Smooth muscle cell (in vitro differentiated cells): ENCODE data around the gene C1orf174. TPM values are rescaled to one million over a fixed set of nuclear protein-coding genes. Genes with fewer than 3 reads are reported as not detected.

ENCODE experiments used
- DNase-seq: peaks from one replicate; lab custom pipeline; 2025; ENCODE audit not compliant: unreplicated experiment; lab: John Stamatoyannopoulos, UW
- H2AFZ ChIP-seq: fragments of 200-600 bp; sonication (generic); 2 replicates; pipeline ENCODE4 v1.6.0; 2016; ENCODE audit warnings: antibody characterized with exemption, low read depth, mild to moderate bottlenecking
- H3F3A ChIP-seq: fragments of 200-600 bp; sonication (generic); 2 replicates; pipeline ENCODE4 v1.6.0; 2017; ENCODE audit warnings: antibody characterized with exemption, low read depth
- H3K27ac ChIP-seq: fragments of 200-600 bp; sonication (generic); 2 replicates; pipeline ENCODE4 v1.5.1; 2016; ENCODE audit warnings: low read depth, mild to moderate bottlenecking
- H3K27me3 ChIP-seq: fragments of 200-600 bp; sonication (generic); 2 replicates; pipeline ENCODE4 v1.6.1; 2016; ENCODE audit warnings: low read depth, mild to moderate bottlenecking
- H3K36me3 ChIP-seq: fragments of 200-600 bp; sonication (generic); 2 replicates; pipeline ENCODE4 v1.5.1; 2016; ENCODE audit warnings: low read depth
- H3K4me1 ChIP-seq: fragments of 200-600 bp; sonication (generic); 2 replicates; pipeline ENCODE4 v1.5.1; 2016; ENCODE audit warnings: low read depth
- H3K4me2 ChIP-seq: fragments of 200-600 bp; sonication (generic); 2 replicates; pipeline ENCODE4 v1.6.0; 2016; ENCODE audit warnings: mild to moderate bottlenecking
- H3K4me3 ChIP-seq: fragments of 200-600 bp; sonication (generic); 2 replicates; pipeline ENCODE4 v1.5.1; 2016; ENCODE audit warnings: mild to moderate bottlenecking
- H3K79me2 ChIP-seq: fragments of 200-600 bp; sonication (generic); 2 replicates; pipeline ENCODE4 v1.6.0; 2016; ENCODE audit warnings: low read depth, mild to moderate bottlenecking
- H3K9ac ChIP-seq: fragments of 200-600 bp; sonication (generic); 2 replicates; pipeline ENCODE4 v1.6.0; 2016; ENCODE audit warnings: low read depth
- H3K9me3 ChIP-seq: fragments of 200-600 bp; sonication (generic); replicated peaks from 2 replicates; pipeline ENCODE4 v1.5.1; 2016; ENCODE audit warnings: low read depth
- H4K20me1 ChIP-seq: fragments of 200-600 bp; sonication (generic); 2 replicates; pipeline ENCODE4 v1.6.0; 2016; ENCODE audit warnings: low read depth
- WGBS: methylation state at CpG from one replicate; pipeline ENCODE4 v1.1.7; 2016; ENCODE audit warnings: low lambda C conversion rate; 5-methylcytosine and 5-hydroxymethylcytosine counted together
- polyA plus RNA-seq: library from polyadenylated mRNA; unstranded; fragments of >200 nt; fragmentation: Nextera tagmentation; extraction: Ambion mirVana; gene quantifications from 2 replicates; pipeline ENCODE4 v1.2.1, GENCODE V29; 2016
- total RNA-seq: library from RNA; depleted of rRNA; stranded (reverse); fragments of >200 nt; gene quantifications from 2 replicates; pipeline ENCODE4 v1.2.3, GENCODE V29; 2014
- TF ChIP-seq, protein P1 (sequence below): fragments of 200-600 bp; sonication (generic); IDR thresholded peaks from 2 replicates; pipeline ENCODE4 v1.5.1; 2017; ENCODE audit warnings: borderline replicate concordance, mild to moderate bottlenecking, antibody characterized with exemption; ENCODE audit not compliant: insufficient read depth, poor library complexity, severe bottlenecking

Gene C1orf174
- total and polyA plus RNA-seq, 2 experiments from 2014 or later = 26.0 to 32.5 TPM

DNA sequence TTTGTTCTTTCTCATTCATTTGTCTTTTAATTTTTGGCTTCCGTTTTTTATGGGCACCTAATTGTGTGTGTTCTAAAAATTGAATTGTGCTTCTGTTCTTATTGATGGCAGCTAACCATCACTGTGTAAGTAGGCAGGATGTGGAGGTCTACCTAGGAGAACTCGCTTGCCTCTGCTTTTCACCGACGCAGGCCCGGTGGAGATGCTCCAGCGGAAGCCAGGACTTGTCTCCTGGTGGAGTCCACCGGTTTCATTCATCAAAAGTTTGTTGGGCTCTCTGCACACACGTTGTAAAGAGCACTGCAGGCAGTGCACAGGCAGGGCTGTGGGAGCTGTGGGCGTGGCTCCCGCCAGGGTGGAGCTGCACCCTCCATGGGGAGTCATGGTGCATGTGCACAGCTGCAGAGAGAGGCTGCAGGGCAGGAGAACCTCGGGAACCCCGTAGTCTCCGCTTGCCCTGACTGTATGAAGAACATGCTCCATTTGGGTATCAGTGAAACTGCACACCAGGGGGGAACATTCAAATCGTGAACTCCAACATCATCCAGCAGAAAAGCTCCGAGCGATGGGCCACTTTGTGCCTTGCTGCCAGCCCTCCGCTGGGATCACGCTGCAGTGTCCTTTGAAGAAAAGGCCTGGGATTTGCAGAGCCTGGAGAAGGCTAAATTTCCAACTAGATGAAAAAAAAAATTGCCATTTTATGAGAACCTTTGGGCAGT is 6.0 kb upstream of the C1orf174 start:
- H3K27me3 ChIP-seq = no peaks in the 10 kb centered on the region
- no peaks in the 10 kb centered on the region for H3K4me1 ChIP-seq
- no peaks in the 10 kb centered on the region for H3K9me3 ChIP-seq
- no peak overlapping the region for H3K4me2 ChIP-seq
- no peaks in the 10 kb centered on the region for H4K20me1 ChIP-seq
- DNase-seq = no peak
- H3K36me3 ChIP-seq = no peaks in the 10 kb centered on the region
- H3K9ac ChIP-seq = no peak overlapping the region
- no peak overlapping the region for H3K27ac ChIP-seq
- WGBS = 91% methylated on average over 18 of the region's 18 CpGs
- H3K79me2 ChIP-seq = no peaks in the 10 kb centered on the region
- no peaks in the 10 kb centered on the region for H3F3A ChIP-seq
- TF ChIP-seq, protein P1, sequence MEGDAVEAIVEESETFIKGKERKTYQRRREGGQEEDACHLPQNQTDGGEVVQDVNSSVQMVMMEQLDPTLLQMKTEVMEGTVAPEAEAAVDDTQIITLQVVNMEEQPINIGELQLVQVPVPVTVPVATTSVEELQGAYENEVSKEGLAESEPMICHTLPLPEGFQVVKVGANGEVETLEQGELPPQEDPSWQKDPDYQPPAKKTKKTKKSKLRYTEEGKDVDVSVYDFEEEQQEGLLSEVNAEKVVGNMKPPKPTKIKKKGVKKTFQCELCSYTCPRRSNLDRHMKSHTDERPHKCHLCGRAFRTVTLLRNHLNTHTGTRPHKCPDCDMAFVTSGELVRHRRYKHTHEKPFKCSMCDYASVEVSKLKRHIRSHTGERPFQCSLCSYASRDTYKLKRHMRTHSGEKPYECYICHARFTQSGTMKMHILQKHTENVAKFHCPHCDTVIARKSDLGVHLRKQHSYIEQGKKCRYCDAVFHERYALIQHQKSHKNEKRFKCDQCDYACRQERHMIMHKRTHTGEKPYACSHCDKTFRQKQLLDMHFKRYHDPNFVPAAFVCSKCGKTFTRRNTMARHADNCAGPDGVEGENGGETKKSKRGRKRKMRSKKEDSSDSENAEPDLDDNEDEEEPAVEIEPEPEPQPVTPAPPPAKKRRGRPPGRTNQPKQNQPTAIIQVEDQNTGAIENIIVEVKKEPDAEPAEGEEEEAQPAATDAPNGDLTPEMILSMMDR = no peak
- H3K4me3 ChIP-seq = no peak overlapping the region
- no peak overlapping the region for H2AFZ ChIP-seq

DNA sequence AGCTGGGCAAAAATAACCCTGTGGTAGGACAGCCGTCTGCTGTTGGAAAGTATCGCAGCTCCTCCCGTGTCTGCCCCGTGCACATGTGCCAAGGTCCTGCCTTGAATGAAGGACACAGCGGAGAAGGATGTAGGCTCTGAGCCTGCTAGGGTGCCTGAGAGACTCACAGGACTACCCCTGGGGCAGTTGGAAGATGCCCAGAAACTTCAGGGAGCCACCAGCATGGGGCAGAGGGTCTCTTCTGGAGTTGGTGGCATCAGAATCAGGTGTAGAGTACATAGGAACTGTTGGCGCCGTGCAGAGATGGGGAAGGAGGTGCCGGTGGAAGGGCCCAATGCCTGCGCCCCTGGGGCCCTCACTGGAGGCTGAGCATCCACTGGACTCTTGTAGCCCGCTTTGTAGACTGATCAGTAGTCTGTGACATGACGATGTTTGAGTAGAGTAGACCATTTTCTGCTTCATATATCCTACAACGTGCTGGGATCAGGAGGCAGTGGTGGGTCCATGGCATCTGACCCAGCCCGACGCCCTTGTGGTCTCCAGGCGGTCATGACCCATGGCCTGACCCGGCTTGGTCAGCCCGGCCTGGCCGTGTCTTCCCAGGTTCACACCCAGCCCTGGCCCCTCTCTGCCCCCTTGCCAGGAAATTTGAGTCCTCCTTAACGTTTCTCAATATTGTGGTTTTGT is 5.3 kb upstream of the C1orf174 start:
- H3K4me1 ChIP-seq = no peaks in the 10 kb centered on the region
- no peaks in the 10 kb centered on the region for H3K9me3 ChIP-seq
- no peak overlapping the region for H2AFZ ChIP-seq
- no peaks in the 10 kb centered on the region for H3K79me2 ChIP-seq
- H3F3A ChIP-seq = no peaks in the 10 kb centered on the region
- H3K4me2 ChIP-seq = no peak overlapping the region
- H3K9ac ChIP-seq = no peak overlapping the region
- WGBS = 97% methylated on average over 19 of the region's 19 CpGs
- TF ChIP-seq, protein P1 = no peak
- H3K4me3 ChIP-seq = no peak overlapping the region
- H3K27ac ChIP-seq = no peak overlapping the region
- no peak for DNase-seq
- H3K27me3 ChIP-seq = no peaks in the 10 kb centered on the region
- no peaks in the 10 kb centered on the region for H4K20me1 ChIP-seq
- no peaks in the 10 kb centered on the region for H3K36me3 ChIP-seq

- Histone ChIP-seq H4K20me1 (no peaks in the 10 kb centered on the region), H3K4me3 (no peak overlapping the region), H3K27ac (no peak overlapping the region), H3K4me2 (no peak overlapping the region), H3K79me2 (peaks cover 2% of the 10 kb centered on the region), H3K36me3 (no peaks in the 10 kb centered on the region), H2AFZ (no peak overlapping the region), H3K9ac (no peak overlapping the region), H3K4me1 (no peaks in the 10 kb centered on the region), H3K9me3 (no peaks in the 10 kb centered on the region), H3K27me3 (no peaks in the 10 kb centered on the region), H3F3A (no peaks in the 10 kb centered on the region)
- DNase-seq = no peak
- 73% methylated on average over 4 of the region's 4 CpGs for WGBS
- TF ChIP-seq, protein P1 = peak; percentile 19
These were observed 4.7 kb upstream of the C1orf174 start for GRCh38 chr1:3904843-3905185.
